Trophoblast cell (in vitro differentiated cells and primary cell): Measurements from ENCODE around the gene LAMC2.
A peak's percentile ranks its signal among the peaks of the same experiment; 100 is the strongest.

ENCODE experiments used
- DNase-seq, 2 donors: peaks; one replicate each; pipeline ENCODE4 v3.0.0-alpha.2; 2016
- H2AFZ ChIP-seq: 2 replicates; pipeline ENCODE4 v1.6.1; 2013; ENCODE audit warnings: low read length, moderate library complexity, mild to moderate bottlenecking; ENCODE audit not compliant: insufficient read depth, poor library complexity
- H2AK5ac ChIP-seq: 2 replicates; pipeline ENCODE4 v1.6.1; 2013; ENCODE audit warnings: mild to moderate bottlenecking, low read length
- H2BK120ac ChIP-seq: 2 replicates; pipeline ENCODE4 v1.6.1; 2013; ENCODE audit warnings: low read length, mild to moderate bottlenecking, moderate library complexity; ENCODE audit not compliant: insufficient read depth, poor library complexity
- H2BK12ac ChIP-seq: 2 replicates; pipeline ENCODE4 v1.6.1; 2013; ENCODE audit warnings: mild to moderate bottlenecking, low read length, moderate library complexity
- H2BK5ac ChIP-seq: 2 replicates; pipeline ENCODE4 v1.6.1; 2013; ENCODE audit warnings: low read length, low read depth, moderate library complexity, mild to moderate bottlenecking; ENCODE audit not compliant: poor library complexity
- H3K14ac ChIP-seq: 2 replicates; pipeline ENCODE4 v1.6.1; 2013; ENCODE audit warnings: mild to moderate bottlenecking, low read length
- H3K18ac ChIP-seq: 2 replicates; pipeline ENCODE4 v1.6.1; 2013; ENCODE audit warnings: mild to moderate bottlenecking, low read length
- H3K23ac ChIP-seq: 2 replicates; pipeline ENCODE4 v1.6.1; 2013; ENCODE audit warnings: low read length
- H3K27ac ChIP-seq: 2 replicates; pipeline ENCODE4 v1.5.1; 2013; ENCODE audit warnings: low read depth, mild to moderate bottlenecking, inconsistent platforms, low read length, moderate library complexity
- H3K27me3 ChIP-seq: 2 replicates; pipeline ENCODE4 v1.6.1; 2013; ENCODE audit warnings: inconsistent platforms, mild to moderate bottlenecking, low read length, moderate library complexity; ENCODE audit not compliant: insufficient read depth
- H3K36me3 ChIP-seq, 2 experiments: 1 replicate in 1 of 2; 2 replicates in 1 of 2; pipeline ENCODE4 v1.6.1; 2013; ENCODE audit warnings: low read length in 2 of 2, mild to moderate bottlenecking in 2 of 2, moderate library complexity in 1 of 2; ENCODE audit not compliant: insufficient read depth in 2 of 2, control insufficient read depth in 1 of 2
- H3K4ac ChIP-seq: 2 replicates; pipeline ENCODE4 v1.6.1; 2013; ENCODE audit warnings: low read depth, mild to moderate bottlenecking, low read length, moderate library complexity
- H3K4me1 ChIP-seq, 2 experiments: 1 replicate in 1 of 2; 2 replicates in 1 of 2; pipeline ENCODE4 v1.6.1; 2013; ENCODE audit warnings: low read length in 2 of 2, mild to moderate bottlenecking in 2 of 2, moderate library complexity in 1 of 2; ENCODE audit not compliant: insufficient read depth in 2 of 2, control insufficient read depth in 1 of 2
- H3K4me2 ChIP-seq: 2 replicates; pipeline ENCODE4 v1.6.1; 2013; ENCODE audit warnings: inconsistent platforms, mild to moderate bottlenecking, low read length, moderate library complexity
- H3K4me3 ChIP-seq: 2 replicates; pipeline ENCODE4 v1.5.1; 2013; ENCODE audit warnings: mild to moderate bottlenecking, low read depth, low read length, inconsistent platforms
- H3K79me1 ChIP-seq: one replicate; pipeline ENCODE4 v1.6.1; 2013; ENCODE audit warnings: low read length
- H3K79me2 ChIP-seq: 2 replicates; pipeline ENCODE4 v1.6.1; 2013; ENCODE audit warnings: low read length, mild to moderate bottlenecking; ENCODE audit not compliant: control insufficient read depth, insufficient read depth, poor library complexity
- H3K9ac ChIP-seq: 2 replicates; pipeline ENCODE4 v1.6.1; 2013; ENCODE audit warnings: mild to moderate bottlenecking, low read length
- H3K9me3 ChIP-seq: 2 replicates; pipeline ENCODE4 v1.6.1; 2013; ENCODE audit warnings: low read depth, mild to moderate bottlenecking, control low read depth, inconsistent platforms, low read length; ENCODE audit not compliant: insufficient read depth
- H4K12ac ChIP-seq: 2 replicates; pipeline ENCODE4 v1.6.1; 2013; ENCODE audit warnings: low read depth, mild to moderate bottlenecking, low read length, moderate library complexity
- H4K8ac ChIP-seq: 2 replicates; pipeline ENCODE4 v1.6.1; 2013; ENCODE audit warnings: low read depth, mild to moderate bottlenecking, low read length, moderate library complexity
- H4K91ac ChIP-seq: one replicate; pipeline ENCODE4 v1.6.1; 2013; ENCODE audit warnings: low read depth, mild to moderate bottlenecking, low read length, moderate library complexity
- WGBS: extraction: QIAGEN DNeasy Blood & Tissue Kit; methylation state at CpG from one replicate; pipeline ENCODE4 v1.1.7; 2013; ENCODE audit warnings: missing lambda C conversion rate; ENCODE audit not compliant: insufficient read length, insufficient coverage; ENCODE audit errors: extremely low coverage; 5-methylcytosine and 5-hydroxymethylcytosine counted together

Gene LAMC2

GRCh38 chr1:183233113-183233512, 47.0 kb downstream of the LAMC2 start:
- Histone ChIP-seq H4K8ac (no peak overlapping the region), H2AK5ac (no peak overlapping the region), H3K9me3 (no peaks in the 10 kb centered on the region), H3K4me2 (no peak overlapping the region), H3K18ac (no peak overlapping the region), H3K4me3 (no peak overlapping the region), H3K4ac (no peak overlapping the region), H3K36me3 (peaks cover 2% of the 10 kb centered on the region in 2 experiments), H3K27ac (no peak overlapping the region), H4K12ac (no peak overlapping the region), H3K79me2 (peaks cover 5% of the 10 kb centered on the region), H2AFZ (no peak overlapping the region), H3K79me1 (peaks cover 29% of the 10 kb centered on the region), H3K9ac (no peak overlapping the region), H3K14ac (no peak overlapping the region), H4K91ac (no peak overlapping the region), H3K23ac (no peak overlapping the region), H2BK120ac (no peak overlapping the region), H2BK5ac (no peak overlapping the region), H2BK12ac (no peak overlapping the region), H3K4me1 (peaks cover 25 to 30% of the 10 kb centered on the region in 2 experiments), H3K27me3 (no peaks in the 10 kb centered on the region)
- no peak for DNase-seq

- peaks cover under 1 to 2% of the 10 kb centered on the region in 2 experiments for H3K36me3 ChIP-seq
- no peak overlapping the region for H2AK5ac ChIP-seq
- peak overlapping the region; percentile 95 for H4K91ac ChIP-seq
- H3K9ac ChIP-seq: no peak overlapping the region
- H3K4me2 ChIP-seq: peak overlapping the region; percentile 59
- peak overlapping the region; percentile 77 for H3K27ac ChIP-seq
- no peak overlapping the region for H3K18ac ChIP-seq
- no peak overlapping the region for H3K4me3 ChIP-seq
- peak overlapping the region; percentile 81 for H4K8ac ChIP-seq
- no CpG with 5 or more reads among the region's 15 CpGs for WGBS
- DNase-seq: peak; percentile 33 to 78
- peak overlapping the region; percentile 66 for H2BK5ac ChIP-seq
- H3K4ac ChIP-seq: no peak overlapping the region
- peak overlapping the region; percentile 51 for H2BK12ac ChIP-seq
- H2BK120ac ChIP-seq: peak overlapping the region; percentile 90
- H3K4me1 ChIP-seq: peaks cover 17 to 25% of the 10 kb centered on the region in 2 experiments
- no peak overlapping the region for H3K23ac ChIP-seq
- no peak overlapping the region for H4K12ac ChIP-seq
- no peaks in the 10 kb centered on the region for H3K27me3 ChIP-seq
- peak overlapping the region; percentile 31 for H2AFZ ChIP-seq
- H3K79me1 ChIP-seq: peaks cover 26% of the 10 kb centered on the region
- peak overlapping the region; percentile 78 for H3K14ac ChIP-seq
- H3K79me2 ChIP-seq: peaks cover 5% of the 10 kb centered on the region
- H3K9me3 ChIP-seq: no peaks in the 10 kb centered on the region
Observed at GRCh38 chr1:183234660-183235476, 48.8 kb downstream of the LAMC2 start.

- no CpG with 5 or more reads among the region's 14 CpGs for WGBS
- peaks cover 26% of the 10 kb centered on the region for H3K79me1 ChIP-seq
- H2BK5ac ChIP-seq: peak overlapping the region; percentile 66
- no peak overlapping the region for H3K4me3 ChIP-seq
- peak overlapping the region; percentile 95 for H2BK12ac ChIP-seq
- H3K18ac ChIP-seq: peak overlapping the region; percentile 87
- H3K4ac ChIP-seq: peak overlapping the region; percentile 57
- peak overlapping the region; percentile 95 for H4K91ac ChIP-seq
- peak overlapping the region; percentile 77 for H3K27ac ChIP-seq
- peaks cover 17 to 22% of the 10 kb centered on the region in 2 experiments for H3K4me1 ChIP-seq
- peak overlapping the region; percentile 89 for H2AK5ac ChIP-seq
- peaks cover 2% of the 10 kb centered on the region in 2 experiments for H3K36me3 ChIP-seq
- no peak overlapping the region for H3K23ac ChIP-seq
- no peaks in the 10 kb centered on the region for H3K9me3 ChIP-seq
- peak overlapping the region; percentile 23 for H2AFZ ChIP-seq
- H3K79me2 ChIP-seq: peaks cover 5% of the 10 kb centered on the region
- H4K8ac ChIP-seq: peak overlapping the region; percentile 81
- peak overlapping the region; percentile 78 for H3K14ac ChIP-seq
- DNase-seq: no peak
- peak overlapping the region; percentile 70 for H4K12ac ChIP-seq
- H3K9ac ChIP-seq: no peak overlapping the region
- H2BK120ac ChIP-seq: peak overlapping the region; percentile 90
- peak overlapping the region; percentile 59 for H3K4me2 ChIP-seq
- no peaks in the 10 kb centered on the region for H3K27me3 ChIP-seq
Observed at GRCh38 chr1:183235503-183235902, 49.4 kb downstream of the LAMC2 start.

GRCh38 chr1:183236158-183236725, 50.2 kb downstream of the LAMC2 start:
- Histone ChIP-seq H3K4me2 (no peak overlapping the region), H4K91ac (peak overlapping the region; percentile 25), H3K79me2 (peaks cover 3% of the 10 kb centered on the region), H3K27ac (no peak overlapping the region), H4K12ac (no peak overlapping the region), H3K36me3 (peaks cover 2% of the 10 kb centered on the region in 2 experiments), H2AFZ (no peak overlapping the region), H3K27me3 (no peaks in the 10 kb centered on the region), H3K4ac (no peak overlapping the region), H3K9ac (no peak overlapping the region), H4K8ac (no peak overlapping the region), H3K18ac (no peak overlapping the region), H2BK12ac (peak overlapping the region; percentile 51), H3K79me1 (peaks cover 23% of the 10 kb centered on the region), H3K4me3 (no peak overlapping the region), H3K23ac (no peak overlapping the region), H3K14ac (no peak overlapping the region), H3K4me1 (peaks cover 12 to 17% of the 10 kb centered on the region in 2 experiments), H2BK5ac (peak overlapping the region; percentile 59), H2BK120ac (no peak overlapping the region), H3K9me3 (no peaks in the 10 kb centered on the region), H2AK5ac (no peak overlapping the region)
- no peak for DNase-seq
- WGBS: no CpG with 5 or more reads among the region's 6 CpGs
